GM19468 (cell line): Measurements from ENCODE around the gene WFDC12.
"Not testable (repeated sequence)": the region's sequence is repeated elsewhere in the genome, so short reads cannot be mapped to it uniquely, and the experiment has no call there.

ENCODE experiments used
- ATAC-seq: cut with Tn5 transposase; IDR thresholded peaks from one replicate; pipeline ENCODE4 v1.9.1; 2021; ENCODE audit warnings: mild to moderate bottlenecking, moderate library complexity, moderate number of reproducible peaks; ENCODE audit not compliant: unreplicated experiment; ENCODE audit errors: extremely low read depth

Gene WFDC12, protein sequence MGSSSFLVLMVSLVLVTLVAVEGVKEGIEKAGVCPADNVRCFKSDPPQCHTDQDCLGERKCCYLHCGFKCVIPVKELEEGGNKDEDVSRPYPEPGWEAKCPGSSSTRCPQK

DNA sequence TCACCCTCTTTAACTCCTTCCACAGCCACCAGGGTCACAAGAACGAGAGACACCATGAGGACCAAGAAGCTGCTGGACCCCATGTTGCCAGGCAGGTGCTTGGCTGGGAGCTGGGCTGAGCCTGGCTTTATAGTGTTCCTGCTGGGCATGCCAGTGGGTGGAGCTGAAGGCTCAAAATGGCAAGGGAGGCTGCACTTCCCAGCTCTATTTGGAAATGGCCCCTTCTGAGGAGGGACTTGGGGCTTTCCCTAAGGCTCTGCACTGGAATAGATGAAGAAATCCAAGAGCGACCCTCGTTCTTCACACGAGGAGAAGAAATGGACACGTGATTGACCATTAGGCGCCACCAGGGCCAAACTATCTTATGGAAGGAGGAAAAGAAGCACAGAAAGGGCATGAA, at the start of gene WFDC12:
WFDC12 (minus strand) TSS at position 101 of the 400 bp plus-strand sequence; CDS start at position 83, 18 bp downstream.
- ATAC-seq: no peak

DNA sequence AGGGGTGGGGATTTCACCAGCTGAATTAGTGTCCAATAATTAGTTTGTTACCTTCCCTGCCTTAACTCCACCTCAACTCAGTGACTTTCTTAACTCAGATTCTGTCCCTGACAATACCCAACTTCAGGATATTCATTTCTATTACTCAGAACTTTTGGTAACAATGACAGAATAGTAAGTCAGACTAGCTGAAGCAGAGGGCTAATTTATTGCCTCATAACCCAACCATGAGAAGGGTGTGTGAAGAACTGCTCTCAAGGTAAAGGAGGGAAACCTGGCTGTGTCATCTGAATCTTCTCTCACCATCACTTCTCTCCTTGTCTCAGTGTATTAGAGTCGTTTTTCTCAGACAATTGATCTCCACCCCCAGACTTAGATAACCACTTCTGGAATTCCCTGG, 49.3 kb upstream of the WFDC12 start:
- no peak for ATAC-seq

DNA sequence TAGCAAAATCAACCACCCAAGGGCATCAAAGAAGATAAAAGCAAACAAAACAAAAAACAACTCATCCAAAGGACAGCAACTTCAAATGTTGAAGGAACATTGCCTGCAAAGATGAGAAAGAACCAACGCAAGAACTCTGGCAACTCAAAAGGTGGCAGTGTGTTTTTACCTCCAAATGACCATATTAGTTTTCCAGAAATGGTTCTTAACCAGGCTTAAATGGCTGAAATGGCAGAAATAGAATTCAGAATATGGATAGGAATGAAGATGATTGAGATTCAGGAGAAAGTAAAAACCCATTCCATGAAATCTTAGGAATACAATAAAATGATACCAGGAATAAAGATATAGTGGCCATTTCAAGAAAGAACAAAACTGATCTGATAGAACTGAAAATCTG, 40.6 kb upstream of the WFDC12 start:
- ATAC-seq: no peak

DNA sequence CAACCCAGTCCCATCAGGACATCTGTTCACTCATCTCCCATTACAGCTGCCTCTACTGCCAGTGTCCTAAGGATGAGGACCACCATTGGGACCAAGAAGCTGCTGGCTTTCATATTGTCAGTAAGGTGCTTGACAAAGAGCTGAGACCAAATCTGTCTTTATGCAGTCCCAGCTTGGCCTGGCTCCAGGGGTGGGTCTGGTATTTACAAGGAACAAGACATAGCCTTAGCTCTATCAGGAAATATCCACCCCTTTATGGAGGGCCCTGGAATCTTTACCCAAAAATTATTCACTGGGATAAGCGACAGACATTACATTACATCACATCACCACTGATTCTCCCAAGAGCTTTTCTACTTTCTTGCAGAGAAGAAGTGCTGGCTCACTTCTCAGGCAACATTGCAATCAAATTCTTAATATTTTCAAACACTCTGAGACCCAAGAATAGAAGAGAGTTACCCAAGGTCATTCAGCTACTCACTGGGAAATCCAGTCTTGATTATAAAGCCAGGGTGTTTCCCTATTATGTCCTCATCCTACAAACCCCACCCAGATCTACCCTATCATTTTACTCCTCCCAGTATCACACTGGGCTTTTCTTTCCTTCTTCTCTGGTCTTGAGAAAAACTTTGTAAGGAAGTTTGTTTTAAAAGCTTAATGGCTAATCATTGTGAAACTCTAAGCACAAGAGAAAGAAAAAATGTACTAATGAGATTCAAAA, 39.0 kb upstream of the WFDC12 start:
- no peak for ATAC-seq

DNA sequence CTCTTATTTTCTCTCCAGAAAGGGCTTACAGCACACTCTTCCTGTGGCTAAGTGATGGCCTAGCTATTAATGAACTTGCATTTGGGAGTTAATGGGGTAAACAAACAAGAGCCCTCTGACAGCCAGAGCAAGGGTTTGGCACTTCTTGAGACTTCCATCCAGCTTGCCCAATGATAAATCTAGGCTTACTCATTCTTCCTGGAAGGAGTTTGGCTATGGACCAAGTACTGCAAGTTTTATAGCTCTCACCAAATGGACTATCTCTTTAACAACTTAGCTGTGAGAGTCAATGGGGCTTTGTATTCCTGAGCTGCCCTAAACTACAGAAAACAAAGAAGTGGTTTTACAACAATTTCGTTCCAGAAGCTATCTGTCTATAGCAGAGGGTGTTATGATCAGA, 33.7 kb upstream of the WFDC12 start:
- no peak for ATAC-seq

DNA sequence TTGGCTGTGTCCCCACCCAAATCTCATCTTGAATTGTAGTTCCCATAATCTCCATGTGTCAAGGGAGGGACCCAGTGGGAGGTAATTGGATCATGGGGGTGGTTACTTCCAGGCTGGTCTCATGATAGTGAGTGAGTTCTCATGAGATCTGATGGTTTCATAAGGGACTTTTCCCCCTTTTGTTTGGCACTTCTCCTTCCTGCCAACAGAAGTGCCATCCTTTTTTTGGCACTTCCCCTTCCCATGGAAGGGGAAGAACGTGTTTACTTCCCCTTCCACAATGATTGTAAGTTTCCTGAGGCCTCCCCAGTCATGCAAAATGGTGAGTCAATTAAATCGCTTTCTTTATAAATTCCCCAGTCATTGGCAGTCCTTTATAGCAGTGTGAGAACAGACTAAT, 32.4 kb upstream of the WFDC12 start:
- ATAC-seq: no peak

DNA sequence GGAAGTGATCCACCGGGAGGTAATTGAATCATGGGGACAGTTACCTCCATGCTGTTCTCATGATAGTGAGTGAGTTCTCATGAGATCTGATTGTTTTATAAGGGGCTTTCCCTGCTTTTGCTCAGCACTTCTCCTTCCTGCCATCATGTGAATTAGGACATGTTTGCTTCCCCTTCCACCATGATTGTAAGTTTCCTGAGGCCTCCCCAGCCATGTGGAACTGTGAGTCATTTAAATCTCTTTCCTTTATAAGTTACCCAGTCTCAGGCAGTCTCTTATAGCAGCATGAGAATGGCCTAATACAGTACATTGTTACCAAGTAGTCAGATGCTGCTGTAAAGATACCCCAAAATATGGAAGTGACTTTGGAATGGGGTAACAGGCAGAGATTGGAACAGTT, 30.5 kb upstream of the WFDC12 start:
- not testable (repeated sequence) for ATAC-seq

DNA sequence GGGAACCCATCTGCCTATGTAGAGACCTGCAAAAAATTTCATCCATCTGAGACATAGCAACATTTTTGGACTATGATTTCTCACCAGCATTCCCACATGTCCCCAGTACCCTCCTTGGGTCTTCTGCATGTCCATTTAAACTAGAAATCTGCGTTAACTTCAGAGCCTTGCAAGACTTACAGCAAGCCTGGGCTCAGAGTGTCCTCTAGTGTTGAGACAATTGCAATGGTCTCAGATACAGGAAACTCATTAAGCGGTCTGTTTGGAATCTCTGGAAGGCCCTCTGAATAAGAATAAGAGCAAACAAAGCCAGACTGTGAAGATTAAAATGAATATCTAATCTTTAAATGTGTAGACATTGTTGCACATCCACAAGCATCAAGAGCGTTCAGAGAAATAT, 29.9 kb upstream of the WFDC12 start:
- no peak for ATAC-seq

DNA sequence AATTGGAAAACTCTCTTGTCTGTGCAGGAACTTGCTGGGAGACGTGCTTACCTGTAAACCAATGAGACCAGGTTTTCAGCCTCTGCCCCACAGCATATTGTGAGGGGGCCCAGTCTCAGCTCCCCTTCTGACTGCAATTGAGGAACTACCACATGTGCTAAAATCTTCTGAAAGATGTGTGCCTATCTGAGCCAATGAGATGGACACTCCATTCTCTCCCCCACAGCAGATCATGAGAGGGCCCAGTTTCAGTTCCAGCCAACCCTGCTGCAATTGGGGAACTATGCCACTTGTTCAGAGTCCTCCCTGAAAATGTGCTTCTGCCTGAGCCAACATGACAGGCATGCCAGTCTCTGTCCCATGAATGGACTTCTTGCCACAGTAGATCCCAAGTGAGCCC, 29.5 kb upstream of the WFDC12 start:
- no peak for ATAC-seq

DNA sequence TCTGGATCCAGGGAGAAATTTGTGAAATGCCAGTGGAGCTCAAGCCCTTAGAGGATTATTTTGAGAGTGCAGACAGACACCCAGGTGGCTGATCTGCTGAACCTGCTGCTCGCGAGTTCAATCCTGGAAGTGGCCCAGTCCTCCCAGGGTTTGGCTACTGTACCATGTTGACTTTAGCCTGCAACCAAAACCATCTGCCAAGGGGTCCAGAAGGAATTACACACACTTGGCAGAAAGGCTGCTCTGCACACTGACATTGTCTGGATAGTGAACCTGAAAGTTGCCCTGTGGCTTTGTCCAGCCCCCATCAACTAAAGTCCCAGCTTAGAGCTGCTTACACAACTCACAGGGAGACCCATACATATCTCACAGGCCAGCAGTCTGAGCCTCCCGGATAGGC, 28.9 kb upstream of the WFDC12 start:
- no peak for ATAC-seq

DNA sequence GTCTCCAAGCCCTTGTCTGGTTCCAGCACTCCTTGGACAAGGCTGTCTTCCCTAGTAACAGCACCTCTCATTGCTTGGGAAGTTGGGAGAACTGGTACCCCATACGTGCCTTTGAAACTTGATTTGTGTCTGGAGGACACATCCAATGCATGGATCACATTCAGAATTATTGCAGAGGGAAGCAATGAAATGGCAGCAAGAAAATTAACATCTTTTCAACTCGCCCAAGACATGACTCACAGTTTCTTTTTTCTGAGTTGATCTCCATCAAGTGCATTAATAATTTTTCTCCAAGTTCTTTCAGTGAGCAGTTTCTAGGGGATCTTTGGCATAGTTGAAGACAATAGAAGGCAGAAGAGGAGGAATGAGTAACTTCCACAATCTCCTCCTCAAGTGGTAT, 28.1 kb upstream of the WFDC12 start:
- no peak for ATAC-seq

DNA sequence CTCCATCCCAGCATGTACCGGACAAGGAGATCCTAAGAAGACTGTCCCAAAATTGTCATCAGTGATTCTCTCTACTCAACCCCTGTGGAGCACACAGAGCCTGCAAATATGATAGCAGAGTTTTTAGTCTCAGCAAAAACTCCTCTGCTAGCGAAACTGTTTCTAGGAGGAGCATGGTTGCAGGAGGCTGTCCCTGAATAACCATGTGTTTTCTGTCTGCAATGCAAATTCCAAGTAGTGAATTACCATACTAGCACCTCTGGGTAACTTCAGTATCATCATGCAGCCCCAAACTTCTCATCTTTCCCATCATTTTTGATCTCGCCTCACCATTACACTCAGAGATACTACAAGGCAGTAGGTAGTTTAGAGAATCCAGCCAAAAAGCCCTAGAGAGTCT, 24.8 kb upstream of the WFDC12 start:
- ATAC-seq: no peak

DNA sequence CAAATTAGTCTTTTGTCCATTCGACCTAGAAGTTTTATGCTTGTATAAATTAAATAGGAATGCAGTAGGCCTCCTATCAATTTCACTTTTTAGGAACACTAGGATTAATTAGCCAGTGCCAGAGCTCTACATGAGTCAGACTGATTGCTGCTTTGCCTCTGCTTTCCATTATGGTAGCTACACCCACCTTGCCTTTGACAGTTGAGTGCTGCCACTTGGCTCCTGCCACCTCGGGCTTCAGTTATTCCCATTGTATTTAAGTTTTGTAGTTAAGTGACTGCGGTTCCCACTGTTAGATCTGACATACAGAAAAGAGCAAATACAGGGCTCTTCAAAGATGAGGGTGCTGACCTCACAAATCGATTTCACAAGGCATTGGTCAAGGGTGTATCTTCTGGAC, 16.6 kb upstream of the WFDC12 start:
- no peak for ATAC-seq

DNA sequence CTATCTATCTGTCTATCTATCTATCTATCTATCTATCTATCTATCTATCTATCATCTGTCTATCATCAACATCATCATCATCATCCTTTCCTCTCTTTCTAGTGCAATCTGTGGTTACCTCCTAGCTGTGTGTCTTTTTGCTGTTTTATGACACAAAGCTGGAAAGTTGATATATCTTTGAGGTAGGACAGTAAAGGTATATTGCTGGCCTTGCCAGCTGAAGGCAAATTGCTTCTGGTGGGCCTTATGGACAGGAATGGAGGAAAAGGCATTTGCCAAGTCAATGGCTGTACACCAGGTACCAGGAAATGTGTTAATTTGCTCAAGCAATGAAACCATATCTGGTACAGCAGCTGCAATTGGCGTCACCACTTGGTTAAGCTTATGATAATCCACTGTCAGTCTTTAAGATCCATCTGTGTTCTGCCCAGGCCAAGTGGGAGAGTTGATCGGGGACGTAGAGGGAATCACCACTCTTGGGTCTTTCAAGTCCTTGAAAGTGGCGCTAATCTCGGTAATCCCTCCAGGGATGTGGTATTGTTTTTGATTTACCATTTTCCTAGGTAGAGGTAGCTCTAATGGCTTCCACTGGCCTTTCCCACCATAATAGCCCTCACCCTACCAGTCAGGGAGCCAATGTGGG, 15.6 kb upstream of the WFDC12 start:
- not testable (repeated sequence) for ATAC-seq

DNA sequence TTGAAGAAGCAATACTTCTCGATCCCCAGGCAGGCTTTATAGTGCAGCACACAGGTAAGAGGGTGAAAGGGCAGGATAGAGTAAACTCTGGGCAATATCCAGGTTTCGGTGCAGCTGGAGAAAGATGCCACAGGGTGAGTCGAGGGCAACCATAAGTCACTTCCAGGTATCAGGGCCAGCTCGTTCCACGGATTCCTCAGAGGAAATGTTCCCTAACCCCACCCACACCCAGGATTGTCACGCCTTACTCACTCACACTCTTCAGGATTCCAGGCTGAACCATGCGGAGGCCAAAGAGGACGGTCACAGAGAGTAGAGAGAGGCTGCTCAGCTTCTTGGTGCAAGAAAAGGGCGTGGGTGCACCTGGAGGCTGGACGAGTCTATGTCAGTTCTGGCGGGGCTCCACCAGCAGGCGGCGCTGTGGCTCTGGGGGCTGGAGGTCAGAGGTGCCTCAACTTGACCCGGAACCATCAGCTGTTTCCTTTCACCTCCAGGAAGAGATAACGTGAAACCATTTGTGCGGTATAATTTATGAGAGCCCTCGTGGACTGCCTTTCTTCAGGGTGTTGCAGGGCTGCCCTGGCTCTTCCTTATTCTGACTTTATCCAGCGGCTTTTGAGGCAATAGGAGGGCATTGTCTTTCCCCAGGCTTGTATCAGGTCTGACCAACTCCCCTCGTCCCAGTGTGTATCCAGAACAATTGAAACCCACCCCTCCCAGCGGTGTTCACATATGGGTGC, 14.5 kb upstream of the WFDC12 start:
- no peak for ATAC-seq

DNA sequence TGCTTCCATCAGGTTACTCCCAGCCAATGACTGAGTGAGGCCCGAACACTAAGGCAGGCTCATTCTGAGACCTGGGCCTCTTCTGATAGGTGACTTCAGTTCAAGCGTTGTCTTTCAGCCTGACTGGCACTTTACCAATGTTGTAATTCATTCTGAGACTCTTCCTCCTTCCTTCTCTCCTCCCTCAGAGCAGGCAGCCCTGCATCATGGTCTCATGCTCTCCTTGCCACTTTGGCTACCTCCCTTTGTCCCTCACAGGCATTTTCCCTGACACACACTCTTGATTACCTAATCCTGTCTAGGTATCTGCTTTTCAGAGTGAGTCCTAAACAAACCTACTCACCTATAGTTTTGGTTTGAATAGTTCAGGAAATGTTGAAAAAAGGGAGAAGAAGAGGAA, 12.6 kb upstream of the WFDC12 start:
- no peak for ATAC-seq

DNA sequence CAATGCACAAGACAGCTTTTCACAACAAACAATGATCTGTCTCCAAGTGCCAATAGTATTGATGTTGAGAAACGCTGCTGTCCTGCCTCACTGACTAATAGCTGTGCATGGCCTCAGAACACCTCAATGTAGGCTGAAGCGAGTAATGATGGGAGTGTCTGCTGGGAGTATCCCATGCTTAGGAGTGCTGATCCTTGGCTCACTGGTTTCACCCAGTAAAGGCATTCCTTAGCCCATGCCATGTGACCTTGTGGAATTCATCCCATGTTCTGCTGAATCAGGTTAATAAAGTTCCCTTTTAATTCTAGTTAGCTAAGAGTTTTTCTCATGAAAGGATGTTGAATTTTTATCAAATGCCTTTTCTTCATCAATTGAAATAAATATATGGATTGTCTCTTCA, 3.8 kb upstream of the WFDC12 start:
- ATAC-seq: no peak

DNA sequence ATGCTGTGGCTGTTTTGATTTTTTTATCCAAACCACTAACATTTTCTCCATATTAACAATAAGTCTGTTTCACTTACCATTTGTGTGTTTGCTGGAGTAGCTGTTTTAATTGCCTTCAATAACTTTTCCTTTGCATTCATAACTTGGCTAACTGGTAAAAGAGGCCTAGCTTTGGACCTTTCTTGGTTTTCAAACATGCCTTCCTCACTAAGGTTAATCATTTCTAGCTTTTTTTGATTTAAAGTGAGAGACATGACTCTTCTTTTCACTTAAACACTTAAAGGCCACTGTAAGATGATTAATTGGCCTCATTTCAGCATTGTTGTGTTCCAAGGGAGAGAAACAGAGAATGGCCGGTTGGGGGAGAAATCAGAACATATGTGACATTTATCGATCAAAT, 2.9 kb downstream of the WFDC12 start:
- ATAC-seq: no peak

DNA sequence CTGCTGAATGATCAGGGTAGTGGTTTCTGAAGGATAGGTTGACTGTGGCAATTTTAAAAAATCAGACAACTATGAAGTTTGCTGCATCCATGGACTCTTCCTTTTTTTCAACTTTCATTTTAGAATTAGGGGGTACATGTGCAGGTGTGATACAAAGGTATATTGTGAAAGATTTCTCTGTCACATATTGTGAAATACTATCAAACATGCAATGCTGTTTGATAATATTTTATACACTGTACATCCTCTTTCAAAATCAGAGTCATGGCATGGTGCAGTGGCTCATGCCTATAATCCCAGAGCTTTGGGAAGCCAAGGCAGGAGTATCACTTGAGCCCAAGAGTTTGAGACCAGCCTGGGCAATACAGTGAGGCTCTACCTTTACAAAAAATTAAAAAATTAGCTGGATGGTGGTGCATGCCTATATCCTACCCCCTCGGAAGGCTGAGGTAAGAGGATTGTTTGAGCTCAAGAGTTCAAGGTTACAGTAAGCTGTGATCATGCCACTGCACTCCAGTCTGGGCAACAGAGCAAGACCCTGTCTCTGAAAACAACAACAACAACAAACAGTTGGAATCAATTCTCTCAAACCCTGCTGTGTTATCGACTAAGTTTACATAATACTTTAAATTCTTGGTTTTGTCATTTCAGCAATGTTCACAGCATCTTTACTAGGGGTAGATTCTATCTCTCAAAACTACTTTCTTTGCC, 4.6 kb downstream of the WFDC12 start:
- no peak for ATAC-seq

DNA sequence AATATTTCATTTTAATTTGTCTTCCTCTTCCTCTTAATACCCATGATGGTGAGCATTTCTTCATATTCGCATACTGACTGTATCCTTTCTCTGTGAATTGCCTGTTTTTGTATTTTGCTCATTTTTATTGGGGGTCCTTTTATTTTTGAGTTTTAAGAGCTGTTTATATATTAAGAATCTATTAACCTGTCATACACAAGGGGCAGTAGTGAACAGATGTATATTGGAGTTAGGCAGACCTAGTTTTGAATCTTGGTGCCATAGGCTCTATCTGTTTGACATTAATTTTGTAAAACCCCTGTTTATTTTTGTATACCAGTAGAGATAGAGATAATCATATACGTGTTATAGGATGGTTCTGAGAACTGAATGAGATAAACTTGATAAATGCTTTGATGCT, 6.2 kb downstream of the WFDC12 start:
- ATAC-seq: no peak

DNA sequence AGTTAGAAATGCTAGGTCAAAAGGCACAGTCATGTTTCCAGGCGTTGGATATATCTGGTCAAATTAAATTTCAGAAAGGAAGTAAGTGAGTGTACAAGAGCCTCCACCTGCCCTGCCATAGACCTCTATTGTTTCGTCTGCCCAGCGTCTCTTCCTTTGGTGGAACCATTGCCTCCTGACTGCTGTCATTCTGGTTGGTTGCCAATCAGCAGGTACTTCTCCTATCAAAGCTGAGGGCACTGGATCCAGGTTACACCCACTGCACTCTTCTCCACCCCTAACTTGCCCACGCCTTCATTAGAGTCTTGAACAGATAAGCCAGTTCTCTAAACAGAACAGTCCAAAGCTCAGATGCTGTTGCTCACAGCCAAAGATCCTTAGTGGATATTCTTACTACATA, 6.7 kb downstream of the WFDC12 start:
- ATAC-seq: no peak
